PC-9 (cell line): Measurements from ENCODE around the gene HMGXB4.

ENCODE experiments used
- EZH2 ChIP-seq: fragments of 200-600 bp; sonication (generic); IDR thresholded peaks from 2 replicates; pipeline ENCODE4 v1.8.0; 2017; ENCODE audit warnings: antibody characterized with exemption, low read depth
- TF ChIP-seq, protein P1 (sequence below): fragments of 200-600 bp; sonication (generic); conservative IDR thresholded peaks from 2 replicates; pipeline ENCODE4 v1.6.1; 2017; ENCODE audit warnings: mixed run types, antibody characterized with exemption, mild to moderate bottlenecking, moderate library complexity

DNA sequence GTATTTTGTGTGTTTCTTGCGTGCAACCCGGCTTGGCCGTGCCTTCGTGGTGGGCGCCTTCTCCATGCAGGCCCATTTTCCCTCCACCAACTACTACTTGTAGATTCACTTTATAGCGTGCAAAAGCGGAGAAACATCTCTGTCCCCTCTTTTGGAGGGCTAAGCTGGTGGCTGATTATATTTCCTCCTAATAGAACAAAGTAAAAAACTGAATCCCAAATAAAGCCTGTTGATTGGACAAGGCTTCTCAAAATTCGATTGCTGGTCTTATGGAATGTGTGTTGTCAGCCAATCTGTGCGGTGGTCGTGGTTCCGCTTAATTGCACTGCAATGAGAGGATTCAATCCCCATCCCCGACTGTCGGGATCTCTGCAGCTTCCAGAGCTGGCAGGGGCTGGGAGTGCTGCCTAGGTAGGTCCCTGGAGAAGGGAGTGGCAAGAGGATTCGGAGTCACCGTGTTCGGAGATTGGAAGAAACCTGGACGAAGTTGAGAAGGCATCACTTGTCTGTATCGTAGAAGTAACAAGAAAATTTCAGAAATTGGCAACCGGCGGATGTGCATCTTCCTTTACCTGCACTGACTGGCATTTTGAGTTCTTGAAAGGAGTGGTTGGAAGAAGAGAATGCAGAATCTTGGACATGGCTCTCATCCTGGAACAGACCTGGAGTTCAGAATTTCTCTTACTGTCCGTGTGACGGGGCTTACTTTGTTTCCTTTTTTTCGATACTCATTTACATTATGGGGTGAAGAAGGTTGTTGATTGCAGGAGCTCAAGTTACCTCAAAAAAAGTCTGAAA lies 1.1 kb downstream of the HMGXB4 start:
- TF ChIP-seq, protein P1, sequence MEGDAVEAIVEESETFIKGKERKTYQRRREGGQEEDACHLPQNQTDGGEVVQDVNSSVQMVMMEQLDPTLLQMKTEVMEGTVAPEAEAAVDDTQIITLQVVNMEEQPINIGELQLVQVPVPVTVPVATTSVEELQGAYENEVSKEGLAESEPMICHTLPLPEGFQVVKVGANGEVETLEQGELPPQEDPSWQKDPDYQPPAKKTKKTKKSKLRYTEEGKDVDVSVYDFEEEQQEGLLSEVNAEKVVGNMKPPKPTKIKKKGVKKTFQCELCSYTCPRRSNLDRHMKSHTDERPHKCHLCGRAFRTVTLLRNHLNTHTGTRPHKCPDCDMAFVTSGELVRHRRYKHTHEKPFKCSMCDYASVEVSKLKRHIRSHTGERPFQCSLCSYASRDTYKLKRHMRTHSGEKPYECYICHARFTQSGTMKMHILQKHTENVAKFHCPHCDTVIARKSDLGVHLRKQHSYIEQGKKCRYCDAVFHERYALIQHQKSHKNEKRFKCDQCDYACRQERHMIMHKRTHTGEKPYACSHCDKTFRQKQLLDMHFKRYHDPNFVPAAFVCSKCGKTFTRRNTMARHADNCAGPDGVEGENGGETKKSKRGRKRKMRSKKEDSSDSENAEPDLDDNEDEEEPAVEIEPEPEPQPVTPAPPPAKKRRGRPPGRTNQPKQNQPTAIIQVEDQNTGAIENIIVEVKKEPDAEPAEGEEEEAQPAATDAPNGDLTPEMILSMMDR = no peak
- TF ChIP-seq EZH2 = no peak
